Sigmoid colon (tissue), 4 donors: ENCODE measurements around the gene CSH2.

Source experiments
- CTCF ChIP-seq, 4 experiments: fragments of 450-650 bp in 3 of 4; fragments of 200-600 bp in 1 of 4; IDR thresholded peaks; one replicate each; pipeline ENCODE4 v1.5.1; 2016 to 2019; ENCODE audit warnings: antibody characterized with exemption in 4 of 4, mild to moderate bottlenecking in 3 of 4, moderate library complexity in 2 of 4
- EP300 ChIP-seq, 4 donors: sonication (generic); formaldehyde crosslinking; IDR thresholded peaks; one replicate each; pipeline ENCODE4 v1.6.1; 2017; ENCODE audit warnings: antibody characterized with exemption in 4 of 4
- POLR2A ChIP-seq, 2 donors: fragments of 450-650 bp; IDR thresholded peaks; one replicate each; pipeline ENCODE4 v1.6.1; 2016; ENCODE audit warnings: antibody characterized with exemption in 2 of 2, mild to moderate bottlenecking in 2 of 2, moderate library complexity in 2 of 2
- POLR2AphosphoS5 ChIP-seq, 4 donors: sonication (generic); formaldehyde crosslinking; IDR thresholded peaks; one replicate each; pipeline ENCODE4 v1.6.1; 2017; ENCODE audit warnings: antibody characterized with exemption in 4 of 4

- TF ChIP-seq CTCF (IDR thresholded peaks at IDR 0.05), result no peak
- no peak for TF ChIP-seq POLR2A (IDR thresholded peaks at IDR 0.05)
- no peak for TF ChIP-seq POLR2AphosphoS5 (IDR thresholded peaks at IDR 0.05)
- TF ChIP-seq EP300 (IDR thresholded peaks at IDR 0.05), result no peak
Measured at GRCh38 chr17:63840591-63841349, 32.7 kb downstream of the CSH2 start.
